HG02884 (cell line): Measurements from ENCODE around the gene PSAT1.

Experiments
- ATAC-seq: cut with Tn5 transposase; IDR thresholded peaks from one replicate; pipeline ENCODE4 v1.9.1; 2021; ENCODE audit warnings: mild to moderate bottlenecking, moderate library complexity; ENCODE audit not compliant: unreplicated experiment

Gene PSAT1

GRCh38 chr9:78292026-78292425 is 4.9 kb upstream of the PSAT1 start:
- no peak for ATAC-seq

- ATAC-seq, result no peak
Measured at GRCh38 chr9:78292716-78293497, 4.0 kb upstream of the PSAT1 start.

GRCh38 chr9:78294290-78295176 is 2.4 kb upstream of the PSAT1 start:
- no peak for ATAC-seq

- ATAC-seq, result no peak
Measured at GRCh38 chr9:78295177-78295575, 1.7 kb upstream of the PSAT1 start.

- ATAC-seq, result no peak
Measured at GRCh38 chr9:78295731-78296130, 1.2 kb upstream of the PSAT1 start.

- ATAC-seq, result no peak
Measured at GRCh38 chr9:78296201-78296892, 578 bp upstream of the PSAT1 start.

- peak; percentile 34 for ATAC-seq
Measured at GRCh38 chr9:78297672-78297961, 692 bp downstream of the PSAT1 start.

GRCh38 chr9:78298046-78298765 is 1.3 kb downstream of the PSAT1 start:
- no peak for ATAC-seq

- no peak for ATAC-seq
Measured at GRCh38 chr9:78300209-78300608, 3.3 kb downstream of the PSAT1 start.

GRCh38 chr9:78301466-78301865 is 4.5 kb downstream of the PSAT1 start:
- no peak for ATAC-seq

GRCh38 chr9:78303377-78304062 is 6.6 kb downstream of the PSAT1 start:
- ATAC-seq, result no peak

GRCh38 chr9:78304357-78304756 is 7.4 kb downstream of the PSAT1 start:
- ATAC-seq, result no peak

- ATAC-seq, result no peak
Measured at GRCh38 chr9:78306222-78307076, 9.5 kb downstream of the PSAT1 start.

- ATAC-seq, result no peak
Measured at GRCh38 chr9:78307360-78307759, 10.4 kb downstream of the PSAT1 start.

- ATAC-seq, result no peak
Measured at GRCh38 chr9:78309066-78309465, 12.1 kb downstream of the PSAT1 start.

GRCh38 chr9:78311075-78311474 is 14.2 kb downstream of the PSAT1 start:
- no peak for ATAC-seq

- ATAC-seq, result no peak
Measured at GRCh38 chr9:78311886-78312524, 15.1 kb downstream of the PSAT1 start.

GRCh38 chr9:78314550-78314949 is 17.6 kb downstream of the PSAT1 start:
- ATAC-seq, result no peak
